Heart left ventricle (tissue), 16 donors: Measurements from ENCODE around the gene LCN9. TPM values are rescaled to one million over a fixed set of nuclear protein-coding genes. Genes with fewer than 3 reads are reported as not detected.
"Not testable (repeated sequence)": the region's sequence is repeated elsewhere in the genome, so short reads cannot be mapped to it uniquely, and the experiment has no call there.

Source experiments
- ATAC-seq, 4 donors: fragments of 200-7000 bp; cut with Tn5 transposase; one replicate each; pipeline ENCODE4 v1.9.1; 2020 to 2022; ENCODE audit warnings: moderate library complexity in 4 of 4, mild to moderate bottlenecking in 3 of 4, moderate number of reproducible peaks in 1 of 4
- DNase-seq, 5 donors: peaks; one replicate each; pipeline ENCODE4 v3.0.0-alpha.2; 2020
- H3K27ac ChIP-seq, 12 donors: fragments of 200-600 bp; sonication (generic) in 4 of 12; one replicate each; pipeline versions ENCODE4 v1.5.0 to v1.8.0; 2016 to 2022; ENCODE audit warnings: mild to moderate bottlenecking in 2 of 12
- H3K27me3 ChIP-seq, 9 donors: fragments of 200-600 bp; sonication (generic) in 2 of 9; one replicate each; pipeline versions ENCODE4 v1.5.1 to v1.8.0; 2016 to 2022; ENCODE audit warnings: mild to moderate bottlenecking in 3 of 9
- H3K36me3 ChIP-seq, 9 donors: fragments of 200-600 bp; sonication (generic) in 2 of 9; one replicate each; pipeline versions ENCODE4 v1.5.0 to v1.8.0; 2018 to 2022; ENCODE audit warnings: mild to moderate bottlenecking in 2 of 9
- H3K4me1 ChIP-seq, 12 donors: fragments of 200-600 bp; sonication (generic) in 4 of 12; one replicate each; pipeline versions ENCODE4 v1.5.0 to v1.8.0; 2016 to 2022; ENCODE audit warnings: mild to moderate bottlenecking in 3 of 12
- H3K4me3 ChIP-seq, 12 donors: fragments of 200-600 bp; sonication (generic) in 4 of 12; one replicate each; pipeline versions ENCODE4 v1.5.0 to v1.8.0; 2017 to 2022; ENCODE audit warnings: mild to moderate bottlenecking in 9 of 12, moderate library complexity in 4 of 12
- H3K9me3 ChIP-seq, 12 donors: fragments of 200-600 bp; sonication (generic) in 4 of 12; one replicate each; pipeline versions ENCODE4 v1.5.0 to v1.8.0; 2016 to 2022; ENCODE audit warnings: mild to moderate bottlenecking in 1 of 12
- POLR2A ChIP-seq, 2 donors: fragments of 450-650 bp; IDR thresholded peaks; one replicate each; pipeline ENCODE4 v1.6.1; 2017; ENCODE audit warnings: antibody characterized with exemption in 2 of 2, mild to moderate bottlenecking in 2 of 2, moderate library complexity in 2 of 2
- WGBS, 4 donors: extraction: QIAGEN DNeasy Blood & Tissue Kit in 2 of 4; methylation state at CpG; one replicate each; pipeline versions ENCODE4 v1.1.5 to v1.1.7; 2013 to 2018; 5-methylcytosine and 5-hydroxymethylcytosine counted together
- intact Hi-C, 10 donors: fragments of 100-400 bp; cut with DNase I; formaldehyde crosslinking; loops; one replicate each; pipeline versions ENCODE4 v1.11.1 to v1.14.2; 2022
- polyA plus RNA-seq, 2 donors: library from polyadenylated mRNA; stranded (reverse); fragments of 200-250 nt; gene quantifications; one replicate each; pipeline ENCODE4 v1.2.3, GENCODE V29; 2013
- total RNA-seq, 9 donors: library from RNA; depleted of rRNA in 2 of 9; stranded (reverse); fragments of >200 nt in 2 of 9; fragmentation: NEBNext Ultra II Directional in 3 of 9; extraction: Animal tissue kit (Norgen Biotek cat#: 25700) in 3 of 9; gene quantifications; one replicate each; pipeline versions ENCODE4 v1.1.0 to v1.2.4, GENCODE V29; 2016 to 2023
- TF ChIP-seq, protein P1 (sequence below), 12 donors: fragments of 200-600 bp; sonication (generic) in 4 of 12; IDR thresholded peaks; one replicate each; pipeline versions ENCODE4 v1.5.0 to v1.8.0; 2018 to 2022; ENCODE audit warnings: antibody characterized with exemption in 12 of 12, mild to moderate bottlenecking in 5 of 12
- donor health status: ischemic (EF 13 %, LVEDD 7.1; RV severe dilation, severe dysfunction).
- donor health status: healthy with polysubstance abuse.
- donor health status: DM: no; HTN: yes; CAD: no.
- donor health status: DM: no; HTN: no; CAD: no.
- donor health status: ischemic (EF 25% LVEDD 6.9; RV normal size, moderate dysfunction).
- donor health status: ischemic (EF 25% LVEDD 5.7; RV mildly dilated, moderate dysfunction).
- donor health status: healthy.
- donor health status: DM: yes; HTN: yes; CAD: no.
- donor health status: ischemic (EF 35%, LVEDD 5.7; RV mildly dilated, moderate dysfunction).
- donor health status: nonischemic (EF 11% LVEDD 7.7; RV severe dilation, severe dysfunction).
- donor health status: DM: yes; HTN: yes; CAD: no.
- donor health status: PGD.
- donor health status: ischemic (EF 29% LVEDD 5.4; RV normal size, mild dysfunction).
- donor health status: nonischemic (EF 23%, LVEDD 6.1; RV moderate dilation, normal function).

Gene LCN9
- total and polyA plus RNA-seq, 11 donors: not detected

DNA sequence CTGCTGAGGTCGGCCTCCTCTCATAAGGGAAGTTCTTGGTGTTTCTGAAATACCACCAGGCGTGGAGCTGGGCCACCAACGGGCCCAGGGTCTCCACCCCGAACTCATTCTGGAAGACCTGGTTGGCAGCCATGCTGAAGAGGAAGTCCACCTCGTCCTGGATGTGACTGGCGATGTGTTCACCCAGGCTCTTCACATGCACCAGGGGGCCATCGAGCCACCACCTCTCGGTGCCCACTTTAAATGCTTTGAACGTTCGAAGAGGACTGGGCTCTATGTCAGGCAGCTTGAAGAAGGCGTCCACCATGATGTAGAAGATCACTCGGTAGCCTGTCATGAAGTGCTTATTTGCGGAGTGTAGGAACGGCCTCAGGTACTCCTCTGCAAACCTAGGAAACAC lies 38.8 kb upstream of the LCN9 start:
- Histone ChIP-seq H3K4me1 (no peaks in the 10 kb centered on the region), H3K9me3 (peaks cover 0 to 28% (median 19%) of the 10 kb centered on the region in 12 donors), H3K4me3 (no peak overlapping the region), H3K36me3 (no peaks in the 10 kb centered on the region), H3K27me3 (peaks cover 0 to 6% (median 2%) of the 10 kb centered on the region in 9 donors), H3K27ac (no peak overlapping the region)
- TF ChIP-seq, protein P1, sequence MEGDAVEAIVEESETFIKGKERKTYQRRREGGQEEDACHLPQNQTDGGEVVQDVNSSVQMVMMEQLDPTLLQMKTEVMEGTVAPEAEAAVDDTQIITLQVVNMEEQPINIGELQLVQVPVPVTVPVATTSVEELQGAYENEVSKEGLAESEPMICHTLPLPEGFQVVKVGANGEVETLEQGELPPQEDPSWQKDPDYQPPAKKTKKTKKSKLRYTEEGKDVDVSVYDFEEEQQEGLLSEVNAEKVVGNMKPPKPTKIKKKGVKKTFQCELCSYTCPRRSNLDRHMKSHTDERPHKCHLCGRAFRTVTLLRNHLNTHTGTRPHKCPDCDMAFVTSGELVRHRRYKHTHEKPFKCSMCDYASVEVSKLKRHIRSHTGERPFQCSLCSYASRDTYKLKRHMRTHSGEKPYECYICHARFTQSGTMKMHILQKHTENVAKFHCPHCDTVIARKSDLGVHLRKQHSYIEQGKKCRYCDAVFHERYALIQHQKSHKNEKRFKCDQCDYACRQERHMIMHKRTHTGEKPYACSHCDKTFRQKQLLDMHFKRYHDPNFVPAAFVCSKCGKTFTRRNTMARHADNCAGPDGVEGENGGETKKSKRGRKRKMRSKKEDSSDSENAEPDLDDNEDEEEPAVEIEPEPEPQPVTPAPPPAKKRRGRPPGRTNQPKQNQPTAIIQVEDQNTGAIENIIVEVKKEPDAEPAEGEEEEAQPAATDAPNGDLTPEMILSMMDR (IDR thresholded peaks at IDR 0.05): no peak
- no peak for TF ChIP-seq POLR2A (IDR thresholded peaks at IDR 0.05)
- ATAC-seq: no peak
- 85 to 93% (median 90%) methylated on average over 13 to 14 of the region's 14 CpGs for WGBS, 4 donors
- DNase-seq: no peak
- intact Hi-C loops: no loop called here

DNA sequence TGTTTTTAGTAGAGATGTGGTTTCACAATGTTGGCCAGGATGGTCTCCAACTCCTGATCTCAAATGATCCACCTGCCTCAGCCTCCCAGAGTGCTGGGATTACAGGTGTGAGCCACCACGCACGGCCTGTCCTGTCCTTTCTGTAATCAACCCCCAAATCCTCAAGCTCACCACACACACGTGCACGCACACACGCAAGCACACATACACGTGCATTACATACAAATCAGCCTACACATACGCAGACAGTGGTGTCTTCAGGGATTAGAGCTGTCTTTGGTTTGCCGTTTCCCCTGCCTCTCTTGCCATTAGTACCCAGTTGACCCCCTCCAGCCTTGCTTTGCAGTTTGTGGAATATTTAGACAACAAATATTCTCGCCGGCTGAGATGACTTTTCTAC lies 30.3 kb upstream of the LCN9 start:
- 87 to 91% (median 88%) methylated on average over 10 of the region's 10 CpGs for WGBS, 4 donors
- Histone ChIP-seq H3K36me3 (no peaks in the 10 kb centered on the region), H3K4me3 (no peak overlapping the region), H3K4me1 (no peaks in the 10 kb centered on the region), H3K27ac (no peak overlapping the region), H3K9me3 (peaks cover 0 to 22% (median 9%) of the 10 kb centered on the region in 12 donors), H3K27me3 (peaks cover 0 to 50% (median 5%) of the 10 kb centered on the region in 9 donors)
- no peak for DNase-seq
- TF ChIP-seq, protein P1 (IDR thresholded peaks at IDR 0.05): no peak
- TF ChIP-seq POLR2A (IDR thresholded peaks at IDR 0.05): no peak
- ATAC-seq: no peak
- intact Hi-C loops: no loop called here

DNA sequence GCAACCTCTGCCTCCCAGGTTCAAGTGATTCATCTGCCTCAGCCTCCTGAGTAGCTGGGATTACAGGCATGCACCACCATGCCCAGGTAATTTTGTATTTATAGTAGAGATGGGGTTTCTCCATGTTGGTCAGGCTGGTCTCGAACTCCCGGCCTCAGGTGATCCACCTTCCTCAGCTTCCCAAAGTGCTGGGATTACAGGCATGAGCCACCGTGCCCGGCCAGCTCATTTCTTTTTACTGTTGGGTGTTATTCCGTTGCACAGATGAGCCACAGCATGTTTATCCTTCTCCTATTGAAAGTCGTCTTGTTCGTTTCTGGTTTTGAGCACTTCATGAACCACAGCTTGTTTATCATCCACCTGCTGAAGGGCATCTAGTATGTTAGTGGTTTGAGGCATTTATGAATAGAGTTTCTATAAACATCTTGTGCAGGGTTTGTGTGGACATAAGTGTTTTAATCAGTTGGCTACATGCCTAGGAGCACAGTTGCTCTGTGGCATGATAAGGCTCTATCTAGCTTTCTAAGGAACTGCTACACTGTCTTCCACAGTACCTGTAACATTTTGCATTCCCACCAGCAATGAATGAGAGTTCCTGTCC lies 26.1 kb upstream of the LCN9 start:
- H3K9me3 ChIP-seq, H3K27ac ChIP-seq, DNase-seq, intact Hi-C loops, H3K36me3 ChIP-seq, H3K4me1 ChIP-seq, H3K4me3 ChIP-seq, ATAC-seq: not testable (repeated sequence)
- 73 to 83% (median 75%) methylated on average over 7 of the region's 7 CpGs for WGBS, 4 donors
- H3K27me3 ChIP-seq: peaks cover 0 to 59% (median 5%) of the 10 kb centered on the region in 9 donors

DNA sequence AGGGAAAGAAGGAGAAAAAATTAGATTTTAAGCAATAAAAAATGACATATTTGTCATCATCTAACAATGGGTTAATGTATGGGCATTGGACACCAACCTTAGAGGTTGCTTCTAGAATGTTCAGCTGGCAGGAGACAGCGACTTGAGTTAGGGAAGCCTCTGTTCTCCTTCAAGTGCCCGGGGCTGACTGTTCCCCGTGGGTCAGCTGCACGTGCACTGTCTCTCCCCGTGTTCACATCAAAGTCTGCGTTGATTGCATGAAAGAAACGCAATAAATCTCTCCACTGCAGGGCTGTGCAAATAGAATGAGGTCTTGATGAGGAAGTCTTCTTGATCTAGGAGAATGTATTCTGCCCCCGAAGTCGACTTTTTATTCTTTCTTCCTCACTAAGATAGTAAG lies 23.9 kb upstream of the LCN9 start, which contains the start of gene GLT6D1:
TSS of gene GLT6D1 (minus strand) at position 345 of the 400 bp plus-strand sequence. CDS start 353 bp downstream, outside the sequence.
- 81 to 85% (median 83%) methylated on average over 9 of the region's 9 CpGs for WGBS, 4 donors
- no peak for DNase-seq
- Histone ChIP-seq H3K36me3 (no peaks in the 10 kb centered on the region), H3K27me3 (peaks cover 0 to 41% (median 5%) of the 10 kb centered on the region in 9 donors), H3K27ac (no peak within 1 kb of the TSS), H3K4me3 (no peak within 1 kb of the TSS), H3K4me1 (no peaks in the 10 kb centered on the region), H3K9me3 (peaks cover 0 to 11% (median 6%) of the 10 kb centered on the region in 12 donors)
- TF ChIP-seq, protein P1 (IDR thresholded peaks at IDR 0.05): no peak
- TF ChIP-seq POLR2A (IDR thresholded peaks at IDR 0.05): no peak
- intact Hi-C loops: no loop called here
- no peak for ATAC-seq

DNA sequence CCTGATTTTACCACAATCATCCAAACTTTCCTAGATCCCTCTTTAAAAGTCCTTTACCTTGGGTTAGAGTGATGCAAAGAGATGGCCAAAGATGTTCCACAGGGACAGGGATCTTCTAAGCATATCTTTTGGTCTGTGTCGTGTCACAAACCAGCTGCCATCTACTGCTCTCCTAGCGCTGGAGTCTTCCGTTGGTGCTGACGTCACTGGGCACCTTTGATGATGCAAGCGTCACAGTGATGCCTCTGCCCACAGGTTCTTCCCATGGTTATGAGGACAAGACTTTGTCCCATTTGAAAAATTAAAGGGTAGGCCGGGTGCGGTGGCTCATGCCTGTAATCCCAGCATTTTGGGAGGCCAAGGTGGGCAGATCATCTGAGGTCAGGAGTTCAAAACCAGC lies 22.1 kb upstream of the LCN9 start:
- H3K36me3 ChIP-seq: no peaks in the 10 kb centered on the region
- no peak overlapping the region for H3K27ac ChIP-seq
- H3K4me3 ChIP-seq: no peak overlapping the region
- H3K9me3 ChIP-seq: peaks cover 0 to 28% (median 20%) of the 10 kb centered on the region in 12 donors
- ATAC-seq (no peak), DNase-seq (no peak)
- WGBS, 4 donors: 83 to 96% (median 88%) methylated on average over 7 of the region's 7 CpGs
- peaks cover 0 to 24% (median 1%) of the 10 kb centered on the region in 9 donors for H3K27me3 ChIP-seq
- H3K4me1 ChIP-seq: no peaks in the 10 kb centered on the region
- TF ChIP-seq, protein P1 (IDR thresholded peaks at IDR 0.05): no peak
- no peak for TF ChIP-seq POLR2A (IDR thresholded peaks at IDR 0.05)
- intact Hi-C loops: no loop called here
